GM12878 (cell line): Measurements from ENCODE around the gene PSMB5. TPM values are rescaled to one million over a fixed set of nuclear protein-coding genes. Genes with fewer than 3 reads are reported as not detected.

Source experiments
- ATAC-seq: fragments of 200-7000 bp; cut with Tn5 transposase; 3 replicates; pipeline ENCODE4 v1.9.1; 2020; ENCODE audit warnings: mild to moderate bottlenecking, moderate library complexity
- BruUV-seq: library from RNA; stranded (reverse); fragments of 400-500 nt; replicated peaks from 2 replicates; lab custom pipeline; 2021; lab: Mats Ljungman, UMichigan
- CTCF ChIA-PET: fragments of 300-600 bp; sonication (Branson Sonifier 250); formaldehyde crosslinking; extraction: SDS; loops from one replicate; lab custom pipeline; 2021; ENCODE audit warnings: inconsistent platforms; lab: Yijun Ruan, JAX
- POLR2A ChIA-PET: fragments of 350-600 bp; formaldehyde crosslinking; extraction: SDS; loops from one replicate; lab custom pipeline; 2021; ENCODE audit warnings: inconsistent platforms; lab: Charles Lee
- RAD21 ChIA-PET: fragments of 300-600 bp; sonication (Branson Sonifier 250); formaldehyde crosslinking; loops from one replicate; lab custom pipeline; 2023; ENCODE audit warnings: antibody characterized with exemption; ENCODE audit not compliant: unreplicated experiment; lab: Charles Lee
- SMC1A ChIA-PET: fragments of 300-600 bp; sonication (Branson Sonifier 250); formaldehyde crosslinking; loops from one replicate; lab custom pipeline; 2023; ENCODE audit not compliant: unreplicated experiment, uncharacterized antibody; lab: Charles Lee
- DNase-seq: peaks from one replicate; pipeline ENCODE4 v3.0.0-alpha.2; 2011; ENCODE audit warnings: low read depth, low spot score
- FAIRE-seq: peaks from 3 replicates; lab custom pipeline; 2011; peaks lifted over from hg19 to GRCh38; lab: Jason Lieb, UNC
- H2AFZ ChIP-seq: 2 replicates; pipeline ENCODE4 v1.6.0; 2011; ENCODE audit warnings: low read depth, low read length, control low read depth; ENCODE audit not compliant: control insufficient read depth
- H3K27ac ChIP-seq: 2 replicates; pipeline ENCODE4 v1.5.1; 2011; ENCODE audit warnings: control low read depth; ENCODE audit not compliant: control insufficient read depth, insufficient read depth
- H3K27me3 ChIP-seq, 2 experiments: replicated peaks in 1 of 2; 2 replicates each; pipeline versions ENCODE4 v1.6.0 to v1.6.1; 2011; ENCODE audit warnings: low read length in 1 of 2; ENCODE audit not compliant: control insufficient read depth in 2 of 2, insufficient read depth in 2 of 2
- H3K36me3 ChIP-seq, 2 experiments: 2 replicates each; pipeline ENCODE4 v1.5.1; 2011; ENCODE audit warnings: low read length in 1 of 2; ENCODE audit not compliant: control insufficient read depth in 2 of 2, insufficient read depth in 2 of 2
- H3K4me1 ChIP-seq: 2 replicates; pipeline ENCODE4 v1.6.1; 2011; ENCODE audit warnings: mild to moderate bottlenecking, low read length, moderate library complexity, mixed read lengths; ENCODE audit not compliant: control insufficient read depth, insufficient read depth
- H3K4me2 ChIP-seq: 2 replicates; pipeline ENCODE4 v1.6.0; 2011; ENCODE audit warnings: control low read depth; ENCODE audit not compliant: control insufficient read depth, insufficient read depth
- H3K4me3 ChIP-seq: fragments of 200-600 bp; sonication (generic); 2 replicates; pipeline ENCODE4 v1.5.1; 2016
- H3K79me2 ChIP-seq: 2 replicates; pipeline ENCODE4 v1.6.0; 2011; ENCODE audit warnings: low read length; ENCODE audit not compliant: control insufficient read depth, insufficient read depth
- H3K9ac ChIP-seq: 2 replicates; pipeline ENCODE4 v1.8.0; 2011; ENCODE audit warnings: low read length, control low read depth, mixed read lengths; ENCODE audit not compliant: control insufficient read depth, insufficient read depth
- H3K9me3 ChIP-seq: replicated peaks from 3 replicates; pipeline ENCODE4 v1.5.1; 2011; ENCODE audit warnings: mild to moderate bottlenecking, low read length; ENCODE audit not compliant: control insufficient read depth, insufficient read depth
- H4K20me1 ChIP-seq: 2 replicates; pipeline ENCODE4 v1.6.0; 2011; ENCODE audit not compliant: control insufficient read depth, insufficient read depth
- CREB1 ChIP-seq: IDR thresholded peaks from 2 replicates; pipeline ENCODE4 v1.6.1; 2012; ENCODE audit warnings: low read depth, mild to moderate bottlenecking, inconsistent platforms
- GABPA ChIP-seq: IDR thresholded peaks from 2 replicates; pipeline ENCODE4 v1.6.1; 2014; ENCODE audit warnings: antibody characterized with exemption, low read depth, mild to moderate bottlenecking, inconsistent platforms
- JUNB ChIP-seq: IDR thresholded peaks from 2 replicates; pipeline ENCODE4 v1.6.1; 2016; ENCODE audit warnings: antibody characterized with exemption, mild to moderate bottlenecking
- LARP7 ChIP-seq: fragments of 450-650 bp; IDR thresholded peaks from 2 replicates; pipeline ENCODE4 v1.6.1; 2017; ENCODE audit warnings: mild to moderate bottlenecking
- MTA2 ChIP-seq: fragments of 450-650 bp; IDR thresholded peaks from 2 replicates; pipeline ENCODE4 v1.6.1; 2016; ENCODE audit warnings: low read depth, mild to moderate bottlenecking, moderate library complexity
- PAX5 ChIP-seq: IDR thresholded peaks from 2 replicates; pipeline ENCODE4 v1.6.1; 2011; ENCODE audit warnings: low read depth, low read length, borderline replicate concordance
- PML ChIP-seq: IDR thresholded peaks from 2 replicates; pipeline ENCODE4 v1.6.1; 2012; ENCODE audit warnings: low read length, inconsistent platforms
- POLR2AphosphoS5 ChIP-seq: IDR thresholded peaks from 2 replicates; pipeline ENCODE4 v1.6.1; 2011; ENCODE audit warnings: mild to moderate bottlenecking, low read length, inconsistent platforms
- POU2F2 ChIP-seq: IDR thresholded peaks from 3 replicates; pipeline ENCODE4 v1.6.1; 2011; ENCODE audit warnings: low read depth, mild to moderate bottlenecking, low read length, borderline replicate concordance
- RAD51 ChIP-seq: fragments of 450-650 bp; IDR thresholded peaks from 2 replicates; pipeline ENCODE4 v1.6.1; 2016; ENCODE audit warnings: moderate library complexity, mild to moderate bottlenecking, inconsistent platforms
- RELA ChIP-seq: fragments of 450-650 bp; IDR thresholded peaks from 2 replicates; pipeline ENCODE4 v1.8.0; 2014; ENCODE audit warnings: borderline replicate concordance; ENCODE audit not compliant: partially characterized antibody
- RUNX3 ChIP-seq: IDR thresholded peaks from 2 replicates; pipeline ENCODE4 v1.6.1; 2012; ENCODE audit warnings: low read length, inconsistent platforms
- TAF1 ChIP-seq: IDR thresholded peaks from 2 replicates; pipeline ENCODE4 v1.6.1; 2011; ENCODE audit warnings: mild to moderate bottlenecking, low read depth, low read length, borderline replicate concordance
- TARDBP ChIP-seq: IDR thresholded peaks from 2 replicates; pipeline ENCODE4 v1.6.1; 2016; ENCODE audit warnings: borderline replicate concordance
- TBL1XR1 ChIP-seq: IDR thresholded peaks from 2 replicates; pipeline ENCODE4 v1.6.1; 2012; ENCODE audit warnings: low read depth, low read length, improper control_type of control experiment
- ZSCAN29 ChIP-seq: fragments of 450-650 bp; IDR thresholded peaks from 2 replicates; pipeline ENCODE4 v1.6.1; 2017; ENCODE audit warnings: mild to moderate bottlenecking, moderate library complexity
- WGBS: methylation state at CpG from one replicate; pipeline ENCODE4 v1.1.6; 2016; ENCODE audit warnings: low lambda C conversion rate; ENCODE audit not compliant: insufficient replicate concordance, insufficient coverage; ENCODE audit errors: missing lambda C conversion rate; 5-methylcytosine and 5-hydroxymethylcytosine counted together
- in situ Hi-C: fragments of 300-500 bp; cut with MboI; formaldehyde crosslinking; loops from 9 replicates; pipeline ENCODE4 v1.14.3; 2018; ENCODE audit warnings: mixed read lengths
- intact Hi-C: fragments of 100-400 bp; cut with micrococcal nuclease; formaldehyde crosslinking; loops from one replicate; pipeline ENCODE4 v1.14.2; 2022; ENCODE audit not compliant: unreplicated experiment
- polyA plus RNA-seq, 11 experiments: library from polyadenylated mRNA; depleted of rRNA in 4 of 11; unstranded in 6 of 11; stranded (reverse) in 5 of 11; fragments of >200 nt; fragmentation: Nextera tagmentation in 4 of 11; fragmentation: Illumina TruSeq in 1 of 11; extraction: Ambion mirVana in 4 of 11; extraction: Trizol in 1 of 11; gene quantifications; 1 replicate in 1 of 11; 2 replicates in 10 of 11; pipeline versions ENCODE4 v1.2.1 to v1.2.3, GENCODE V29; 2011 to 2016; ENCODE audit warnings: inconsistent platforms in 2 of 11, missing spikeins in 2 of 11, low read depth in 1 of 11
- total RNA-seq, 4 experiments: library from RNA; depleted of rRNA in 3 of 4; stranded (reverse); fragments of >200 nt in 3 of 4; fragmentation: Illumina TruSeq in 1 of 4; extraction: Trizol in 1 of 4; gene quantifications; 2 replicates each; pipeline versions ENCODE4 v1.2.1 to v1.2.3, GENCODE V29; 2013 to 2021
- TF ChIP-seq, protein P1 (sequence below): IDR thresholded peaks from 2 replicates; pipeline ENCODE4 v1.6.1; 2012; ENCODE audit warnings: low read depth, low read length, improper control_type of control experiment
- TF ChIP-seq, protein P2 (sequence below): fragments of 450-650 bp; IDR thresholded peaks from 2 replicates; pipeline ENCODE4 v1.6.1; 2017; ENCODE audit warnings: borderline replicate concordance
- TF ChIP-seq, protein P3 (sequence below): fragments of 450-650 bp; IDR thresholded peaks from 2 replicates; pipeline ENCODE4 v1.6.1; 2017; ENCODE audit warnings: mild to moderate bottlenecking, moderate library complexity

Gene PSMB5
- total and polyA plus RNA-seq, 10 of the 15 experiments (the other 5 are each of a cell fraction or from before 2014, with no cell fraction given) = 84.5 to 802 (median 144) TPM

DNA sequence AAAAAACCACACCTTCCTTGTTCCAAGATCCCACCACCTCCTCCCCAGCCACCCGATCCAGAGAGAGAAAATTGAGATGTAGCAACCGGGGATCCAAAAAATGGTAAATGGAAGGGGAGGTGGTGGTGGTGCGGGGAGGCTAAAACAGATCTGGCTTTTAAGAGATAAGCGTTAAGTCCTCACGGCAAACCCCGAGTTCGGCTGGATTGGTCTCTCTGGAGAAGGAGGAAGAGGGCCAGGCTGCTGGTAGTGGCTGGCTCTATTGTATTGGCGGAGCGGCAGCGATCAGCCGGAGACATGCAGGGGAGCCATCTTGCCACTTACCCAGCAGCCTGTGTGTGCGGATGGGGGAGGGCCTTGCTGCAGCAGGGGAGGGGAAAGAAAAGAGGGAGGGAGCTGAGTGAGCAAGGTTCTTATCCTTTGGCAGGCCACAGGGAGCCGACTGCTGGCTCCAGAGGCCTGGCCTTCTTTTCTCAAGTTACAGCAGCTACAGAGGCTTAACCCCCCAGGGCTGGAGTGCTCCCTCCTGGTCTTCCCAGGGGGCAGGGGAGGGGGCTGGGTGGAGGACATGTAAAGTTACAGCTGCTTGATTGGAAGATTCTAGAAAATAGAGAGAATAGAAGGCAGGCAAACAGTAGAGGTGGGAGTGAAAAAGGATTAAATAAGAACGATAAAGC lies 36.7 kb upstream of the PSMB5 start:
- in situ Hi-C loops = no loop called here
- WGBS = 4% methylated on average over 14 of the region's 14 CpGs
- SMC1A ChIA-PET = interaction anchor here (0.8 to 3.2 kb wide), 12 partner anchors 9 to 249 kb away, joined by 3 to 13 read pairs (median 4); partner anchors contain the start of genes ACIN1, C14orf119 and PABPN1
- peak; percentile 98 for ATAC-seq
- RAD21 ChIA-PET = interaction anchor here (1.0 to 2.3 kb wide), 9 partner anchors 14 to 142 kb away, joined by 3 to 23 read pairs (median 4); partner anchors contain the start of genes ACIN1, C14orf119 and CDH24
- 0 out of 2 replicates have a peak, but pooled peaks cover 7% of the 10 kb centered on the region for H4K20me1 ChIP-seq
- H3K27me3 ChIP-seq = no peaks in the 10 kb centered on the region
- peak; percentile 97 for FAIRE-seq
- H2AFZ ChIP-seq = peak overlapping the region; percentile 13; the same call in 1 of the 2 replicates
- no TSS peak for BruUV-seq
- peak overlapping the region; percentile 86 for H3K27ac ChIP-seq
- CTCF ChIA-PET = interaction anchor here (0.6 to 3.7 kb wide), 28 partner anchors 9 to 232 kb away, joined by 3 to 36 read pairs (median 5); partner anchors contain the start of genes ACIN1, AJUBA, C14orf119 and CDH24
- H3K9me3 ChIP-seq = no peaks in the 10 kb centered on the region
- peak; percentile 45 for DNase-seq
- intact Hi-C loops = no loop called here
- peaks cover 11% of the 10 kb centered on the region; the same call in 1 of the 2 replicates for H3K4me1 ChIP-seq
- H3K9ac ChIP-seq = peak overlapping the region; percentile 90
- peaks cover 33% of the 10 kb centered on the region for H3K79me2 ChIP-seq
- peak overlapping the region; percentile 92 for H3K4me2 ChIP-seq
- H3K36me3 ChIP-seq = peaks cover 18 to 34% of the 10 kb centered on the region in 2 experiments
- peak overlapping the region; percentile 80 for H3K4me3 ChIP-seq
- POLR2A ChIA-PET = interaction anchor here (0.8 to 3.7 kb wide), 6 partner anchors 11 to 251 kb away, joined by 3 to 19 read pairs (median 4); partner anchors contain the start of genes ACIN1 and C14orf119
- peak; percentile 93 for TF ChIP-seq TAF1
- peak; percentile 92 for TF ChIP-seq POLR2AphosphoS5
- TF ChIP-seq, protein P1, sequence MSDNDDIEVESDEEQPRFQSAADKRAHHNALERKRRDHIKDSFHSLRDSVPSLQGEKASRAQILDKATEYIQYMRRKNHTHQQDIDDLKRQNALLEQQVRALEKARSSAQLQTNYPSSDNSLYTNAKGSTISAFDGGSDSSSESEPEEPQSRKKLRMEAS = no peak
- no peak for TF ChIP-seq GABPA
- 0 out of 2 replicates have a peak, but pooled peaks have one; percentile 16 for TF ChIP-seq PAX5
- no peak for TF ChIP-seq ZSCAN29
- peak; percentile 83; the same call in 1 of the 2 replicates for TF ChIP-seq PML
- TF ChIP-seq CREB1 = 0 out of 2 replicates have a peak, but pooled peaks have one; percentile 11
- TF ChIP-seq, protein P2, sequence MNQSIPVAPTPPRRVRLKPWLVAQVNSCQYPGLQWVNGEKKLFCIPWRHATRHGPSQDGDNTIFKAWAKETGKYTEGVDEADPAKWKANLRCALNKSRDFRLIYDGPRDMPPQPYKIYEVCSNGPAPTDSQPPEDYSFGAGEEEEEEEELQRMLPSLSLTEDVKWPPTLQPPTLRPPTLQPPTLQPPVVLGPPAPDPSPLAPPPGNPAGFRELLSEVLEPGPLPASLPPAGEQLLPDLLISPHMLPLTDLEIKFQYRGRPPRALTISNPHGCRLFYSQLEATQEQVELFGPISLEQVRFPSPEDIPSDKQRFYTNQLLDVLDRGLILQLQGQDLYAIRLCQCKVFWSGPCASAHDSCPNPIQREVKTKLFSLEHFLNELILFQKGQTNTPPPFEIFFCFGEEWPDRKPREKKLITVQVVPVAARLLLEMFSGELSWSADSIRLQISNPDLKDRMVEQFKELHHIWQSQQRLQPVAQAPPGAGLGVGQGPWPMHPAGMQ = no peak
- no peak for TF ChIP-seq RUNX3
- TF ChIP-seq, protein P3, sequence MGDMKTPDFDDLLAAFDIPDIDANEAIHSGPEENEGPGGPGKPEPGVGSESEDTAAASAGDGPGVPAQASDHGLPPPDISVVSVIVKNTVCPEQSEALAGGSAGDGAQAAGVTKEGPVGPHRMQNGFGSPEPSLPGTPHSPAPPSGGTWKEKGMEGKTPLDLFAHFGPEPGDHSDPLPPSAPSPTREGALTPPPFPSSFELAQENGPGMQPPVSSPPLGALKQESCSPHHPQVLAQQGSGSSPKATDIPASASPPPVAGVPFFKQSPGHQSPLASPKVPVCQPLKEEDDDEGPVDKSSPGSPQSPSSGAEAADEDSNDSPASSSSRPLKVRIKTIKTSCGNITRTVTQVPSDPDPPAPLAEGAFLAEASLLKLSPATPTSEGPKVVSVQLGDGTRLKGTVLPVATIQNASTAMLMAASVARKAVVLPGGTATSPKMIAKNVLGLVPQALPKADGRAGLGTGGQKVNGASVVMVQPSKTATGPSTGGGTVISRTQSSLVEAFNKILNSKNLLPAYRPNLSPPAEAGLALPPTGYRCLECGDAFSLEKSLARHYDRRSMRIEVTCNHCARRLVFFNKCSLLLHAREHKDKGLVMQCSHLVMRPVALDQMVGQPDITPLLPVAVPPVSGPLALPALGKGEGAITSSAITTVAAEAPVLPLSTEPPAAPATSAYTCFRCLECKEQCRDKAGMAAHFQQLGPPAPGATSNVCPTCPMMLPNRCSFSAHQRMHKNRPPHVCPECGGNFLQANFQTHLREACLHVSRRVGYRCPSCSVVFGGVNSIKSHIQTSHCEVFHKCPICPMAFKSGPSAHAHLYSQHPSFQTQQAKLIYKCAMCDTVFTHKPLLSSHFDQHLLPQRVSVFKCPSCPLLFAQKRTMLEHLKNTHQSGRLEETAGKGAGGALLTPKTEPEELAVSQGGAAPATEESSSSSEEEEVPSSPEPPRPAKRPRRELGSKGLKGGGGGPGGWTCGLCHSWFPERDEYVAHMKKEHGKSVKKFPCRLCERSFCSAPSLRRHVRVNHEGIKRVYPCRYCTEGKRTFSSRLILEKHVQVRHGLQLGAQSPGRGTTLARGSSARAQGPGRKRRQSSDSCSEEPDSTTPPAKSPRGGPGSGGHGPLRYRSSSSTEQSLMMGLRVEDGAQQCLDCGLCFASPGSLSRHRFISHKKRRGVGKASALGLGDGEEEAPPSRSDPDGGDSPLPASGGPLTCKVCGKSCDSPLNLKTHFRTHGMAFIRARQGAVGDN = peak; percentile 31; the same call in 1 of the 2 replicates
- TF ChIP-seq LARP7 = 0 out of 2 replicates have a peak, but pooled peaks have one; percentile 13
- TF ChIP-seq RAD51 = no peak
- no peak for TF ChIP-seq MTA2
- TF ChIP-seq TARDBP = 0 out of 2 replicates have a peak, but pooled peaks have one; percentile 53
- TF ChIP-seq POU2F2 = peak; percentile 44; the same call in 1 of the 3 replicates
- TF ChIP-seq JUNB = no peak
- TF ChIP-seq RELA = peak; percentile 14
- 0 out of 2 replicates have a peak, but pooled peaks have one; percentile 28 for TF ChIP-seq TBL1XR1
